A549 treated with Mapracorat at 1 μM for 4 hours (cell line): ENCODE measurements around the gene CAMK2B. TPM values are rescaled to one million over a fixed set of nuclear protein-coding genes. Genes with fewer than 3 reads are reported as not detected.

ENCODE experiments used
- total RNA-seq: library from RNA; stranded (reverse); fragments of 200-300 nt; extraction: Qiagen RNA extraction; gene quantifications from 5 replicates; pipeline ENCODE4 v1.2.3, GENCODE V29; 2022

Gene CAMK2B
- total RNA-seq, result 0.12 to 0.58 TPM (median 0.23 TPM) in 5 replicates

DNA sequence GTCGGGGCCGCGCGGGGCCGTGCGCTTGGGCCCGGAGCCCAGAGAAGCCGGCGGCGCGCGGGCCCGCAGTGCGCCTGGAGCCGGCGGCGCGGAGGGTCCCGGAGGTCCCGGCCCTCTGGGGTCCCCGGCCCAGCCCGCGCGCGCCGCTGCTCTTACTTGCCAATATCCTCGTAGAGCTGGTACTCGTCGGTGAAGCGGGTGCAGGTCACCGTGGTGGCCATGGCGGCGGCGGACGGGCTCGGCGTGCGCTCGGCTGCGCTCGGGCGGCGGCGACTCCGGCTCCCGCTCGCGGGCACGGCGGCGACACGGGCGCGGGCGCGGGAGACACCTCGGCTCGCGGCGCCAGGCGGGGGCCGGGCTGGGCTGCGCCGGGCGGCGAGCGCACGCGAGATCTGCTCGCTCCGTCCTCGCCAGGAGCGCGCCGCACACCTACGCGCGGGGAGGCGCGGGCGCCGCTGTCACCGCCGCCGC is at the start of gene CAMK2B:
CAMK2B (minus strand) TSS at position 394 of the 471 bp plus-strand sequence; CDS start at position 221, 173 bp downstream.

GRCh38 chr7:44200699-44201461 is 124.5 kb downstream of the CAMK2B start, which contains the start of gene YKT6:
Gene YKT6, plus strand, starts transcription at chr7:44200978. Its CDS starts 158 bp downstream, at chr7:44201136.

GRCh38 chr7:44189286-44189992 is 136.0 kb downstream of the CAMK2B start, which contains the start of gene GCK:
Gene GCK, minus strand, starts transcription at chr7:44189439. Its CDS starts 486 bp downstream, at chr7:44188953.

Other genes with a start within 250 kb of the CAMK2B start
- 5.3 to 7.9 TPM (median 6.5 TPM) in 5 replicates for gene POLM, start 243.1 kb downstream of the CAMK2B start, total RNA-seq
- gene AEBP1, start 221.2 kb downstream of the CAMK2B start, total RNA-seq, result 0.19 TPM in 1 of 5 replicates, not detected in the others
- 144 to 178 TPM (median 160 TPM) in 5 replicates for gene POLD2, start 202.0 kb downstream of the CAMK2B start, total RNA-seq
- gene MYL7, start 184.3 kb downstream of the CAMK2B start, total RNA-seq, result not detected in 5 replicates
- not detected in 5 replicates for gene GCK, start 136.2 kb downstream of the CAMK2B start, total RNA-seq
- 113 to 122 TPM (median 116 TPM) in 5 replicates for gene YKT6, start 124.6 kb downstream of the CAMK2B start, total RNA-seq
- gene NUDCD3, start 165.1 kb upstream of the CAMK2B start, total RNA-seq, result 45.8 to 67.0 TPM (median 55.8 TPM) in 5 replicates
- gene NPC1L1, start 215.7 kb upstream of the CAMK2B start, total RNA-seq, result 0.02 to 0.10 TPM (median 0.08 TPM) in 5 replicates
- 108 to 138 TPM (median 113 TPM) in 5 replicates for gene DDX56, start 248.3 kb upstream of the CAMK2B start, total RNA-seq